Measurements from ENCODE around the gene KLHL3.

- TF ChIP-seq REST (IDR thresholded peaks at IDR 0.05) = no peak
- no peak for TF ChIP-seq CTCF (IDR thresholded peaks at IDR 0.05; ENCODE audit: low read depth, low read length, missing input control)
- no peak for TF ChIP-seq NR2F2 (IDR thresholded peaks at IDR 0.05)
- TF ChIP-seq RXRA (IDR thresholded peaks at IDR 0.05) = no peak
- TF ChIP-seq, protein P1, sequence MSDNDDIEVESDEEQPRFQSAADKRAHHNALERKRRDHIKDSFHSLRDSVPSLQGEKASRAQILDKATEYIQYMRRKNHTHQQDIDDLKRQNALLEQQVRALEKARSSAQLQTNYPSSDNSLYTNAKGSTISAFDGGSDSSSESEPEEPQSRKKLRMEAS (IDR thresholded peaks at IDR 0.05) = no peak
- TF ChIP-seq JUND (IDR thresholded peaks at IDR 0.05) = no peak
Measured at GRCh38 chr5:137599457-137599856, 136.4 kb downstream of the KLHL3 start.

Data from liver (tissue), 3 donors.